Astrocyte (in vitro differentiated cells and primary cell): ENCODE results near the gene NBEA. TPM values are rescaled to one million over a fixed set of nuclear protein-coding genes. Genes with fewer than 3 reads are reported as not detected.
A peak's percentile ranks its signal among the peaks of the same experiment; 100 is the strongest.

ENCODE experiments used
- DNase-seq: peaks from one replicate; pipeline ENCODE4 v3.0.0-alpha.2; 2010; ENCODE audit warnings: low read depth
- FAIRE-seq: peaks from 2 replicates; lab custom pipeline; 2011; peaks lifted over from hg19 to GRCh38; lab: Jason Lieb, UNC
- H2AFZ ChIP-seq: 2 replicates; pipeline ENCODE4 v1.6.0; 2012; ENCODE audit warnings: low read depth, low read length, inconsistent platforms
- H3K27ac ChIP-seq: 2 replicates; pipeline ENCODE4 v1.5.1; 2011; ENCODE audit warnings: low read depth, low read length, inconsistent platforms
- H3K27me3 ChIP-seq: 2 replicates; pipeline ENCODE4 v1.6.0; 2011; ENCODE audit warnings: low read length, inconsistent platforms; ENCODE audit not compliant: insufficient read depth
- H3K36me3 ChIP-seq: 2 replicates; pipeline ENCODE4 v1.5.1; 2011; ENCODE audit warnings: low read length, inconsistent platforms; ENCODE audit not compliant: insufficient read depth
- H3K4me1 ChIP-seq: 2 replicates; pipeline ENCODE4 v1.5.1; 2011; ENCODE audit warnings: low read length, inconsistent platforms; ENCODE audit not compliant: insufficient read depth
- H3K4me2 ChIP-seq: 2 replicates; pipeline ENCODE4 v1.6.0; 2012; ENCODE audit warnings: low read length, inconsistent platforms
- H3K4me3 ChIP-seq: 2 replicates; pipeline ENCODE4 v1.5.1; 2011; ENCODE audit warnings: low read depth, mild to moderate bottlenecking, low read length, inconsistent platforms; ENCODE audit not compliant: insufficient read depth
- H3K79me2 ChIP-seq: 2 replicates; pipeline ENCODE4 v1.6.0; 2012; ENCODE audit warnings: mild to moderate bottlenecking, low read length, inconsistent platforms; ENCODE audit not compliant: insufficient read depth
- H3K9ac ChIP-seq: 2 replicates; pipeline ENCODE4 v1.6.0; 2012; ENCODE audit warnings: mild to moderate bottlenecking, low read length, inconsistent platforms
- H3K9me3 ChIP-seq: 2 replicates; pipeline ENCODE4 v1.5.1; 2012; ENCODE audit warnings: low read depth, mild to moderate bottlenecking, low read length, inconsistent platforms; ENCODE audit not compliant: insufficient read depth
- H4K20me1 ChIP-seq: 2 replicates; pipeline ENCODE4 v1.6.0; 2012; ENCODE audit warnings: low read length, inconsistent platforms; ENCODE audit not compliant: insufficient read depth
- H3K27ac Mint-ChIP-seq: one replicate; pipeline ENCODE4 v1.8.0; 2021; ENCODE audit warnings: mild to moderate bottlenecking, mixed read lengths; ENCODE audit not compliant: unreplicated experiment
- H3K27me3 Mint-ChIP-seq: one replicate; pipeline ENCODE4 v1.8.0; 2021; ENCODE audit warnings: low read depth, mixed read lengths; ENCODE audit not compliant: unreplicated experiment
- H3K36me3 Mint-ChIP-seq: one replicate; pipeline ENCODE4 v1.8.0; 2021; ENCODE audit warnings: low read depth, mixed read lengths; ENCODE audit not compliant: unreplicated experiment
- H3K4me1 Mint-ChIP-seq: one replicate; pipeline ENCODE4 v1.8.0; 2021; ENCODE audit warnings: low read depth, mixed read lengths; ENCODE audit not compliant: unreplicated experiment
- H3K4me3 Mint-ChIP-seq: one replicate; pipeline ENCODE4 v1.8.0; 2021; ENCODE audit warnings: mild to moderate bottlenecking, moderate library complexity, mixed read lengths; ENCODE audit not compliant: unreplicated experiment
- H3K9me3 Mint-ChIP-seq: one replicate; pipeline ENCODE4 v1.8.0; 2021; ENCODE audit warnings: mild to moderate bottlenecking, mixed read lengths; ENCODE audit not compliant: unreplicated experiment
- EZH2 ChIP-seq: IDR thresholded peaks from 2 replicates; pipeline ENCODE4 v1.6.1; 2012; ENCODE audit warnings: mild to moderate bottlenecking, low read length, inconsistent platforms; ENCODE audit not compliant: insufficient read depth
- total RNA-seq: library from RNA; stranded (reverse); gene quantifications from 2 replicates; pipeline ENCODE4 v1.2.1, GENCODE V29; 2021
- TF ChIP-seq, protein P1 (sequence below): IDR thresholded peaks from 2 replicates; pipeline ENCODE4 v1.5.1; 2011; ENCODE audit warnings: low read depth, mild to moderate bottlenecking, inconsistent platforms, low read length, moderate library complexity; ENCODE audit not compliant: insufficient read depth

NBEA gene
- total RNA-seq, 1 donor from 2014 or later, result 7.8 TPM

DNA sequence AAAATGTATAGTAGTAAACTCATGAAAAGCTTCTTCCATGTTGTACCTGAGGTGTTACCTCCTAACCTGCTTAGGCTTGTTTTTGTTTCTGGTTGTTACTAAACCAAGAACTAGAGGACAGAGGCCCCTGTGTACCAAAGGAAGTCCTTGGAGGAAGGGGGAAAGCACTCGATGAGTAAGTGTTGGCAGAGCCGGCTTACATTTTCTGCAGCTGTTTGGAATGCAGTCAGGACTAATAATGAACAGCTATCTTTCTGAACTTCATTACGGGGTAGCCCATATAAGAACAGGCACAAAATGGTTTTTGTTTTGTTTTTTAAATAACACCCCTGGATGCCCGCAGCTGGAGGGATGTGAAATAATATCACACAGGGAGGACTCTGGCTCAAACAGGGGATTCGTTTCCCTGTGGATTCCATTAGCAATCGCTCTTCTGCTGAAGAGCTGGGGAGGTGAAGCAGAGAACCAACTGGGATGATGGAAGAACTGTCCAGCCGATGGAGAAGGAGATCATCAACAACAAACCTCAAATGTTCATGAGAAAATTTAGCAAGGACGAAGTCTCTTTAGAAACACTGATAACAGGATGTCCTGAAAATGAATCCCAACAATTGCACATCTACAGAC, 748.6 kb downstream of the NBEA start:
- H3K27ac ChIP-seq, result no peak overlapping the region
- no peaks in the 10 kb centered on the region for H3K9me3 Mint-ChIP-seq
- H3K27me3 Mint-ChIP-seq, result peaks cover 2% of the 10 kb centered on the region
- H3K4me3 Mint-ChIP-seq, result no peak overlapping the region
- no peaks in the 10 kb centered on the region for H4K20me1 ChIP-seq
- FAIRE-seq (no peak), DNase-seq (peak; percentile 42)
- no peak overlapping the region for H2AFZ ChIP-seq
- H3K79me2 ChIP-seq, result no peaks in the 10 kb centered on the region
- H3K4me1 Mint-ChIP-seq, result no peaks in the 10 kb centered on the region
- H3K36me3 Mint-ChIP-seq, result peaks cover 1% of the 10 kb centered on the region
- no peaks in the 10 kb centered on the region for H3K36me3 ChIP-seq
- H3K4me3 ChIP-seq, result no peak overlapping the region
- no peak overlapping the region for H3K9ac ChIP-seq
- H3K27me3 ChIP-seq, result no peaks in the 10 kb centered on the region
- no peaks in the 10 kb centered on the region for H3K9me3 ChIP-seq
- H3K27ac Mint-ChIP-seq, result no peak overlapping the region
- H3K4me1 ChIP-seq, result no peaks in the 10 kb centered on the region
- peak overlapping the region; percentile 26 for H3K4me2 ChIP-seq
- no peak for TF ChIP-seq EZH2
- TF ChIP-seq, protein P1, sequence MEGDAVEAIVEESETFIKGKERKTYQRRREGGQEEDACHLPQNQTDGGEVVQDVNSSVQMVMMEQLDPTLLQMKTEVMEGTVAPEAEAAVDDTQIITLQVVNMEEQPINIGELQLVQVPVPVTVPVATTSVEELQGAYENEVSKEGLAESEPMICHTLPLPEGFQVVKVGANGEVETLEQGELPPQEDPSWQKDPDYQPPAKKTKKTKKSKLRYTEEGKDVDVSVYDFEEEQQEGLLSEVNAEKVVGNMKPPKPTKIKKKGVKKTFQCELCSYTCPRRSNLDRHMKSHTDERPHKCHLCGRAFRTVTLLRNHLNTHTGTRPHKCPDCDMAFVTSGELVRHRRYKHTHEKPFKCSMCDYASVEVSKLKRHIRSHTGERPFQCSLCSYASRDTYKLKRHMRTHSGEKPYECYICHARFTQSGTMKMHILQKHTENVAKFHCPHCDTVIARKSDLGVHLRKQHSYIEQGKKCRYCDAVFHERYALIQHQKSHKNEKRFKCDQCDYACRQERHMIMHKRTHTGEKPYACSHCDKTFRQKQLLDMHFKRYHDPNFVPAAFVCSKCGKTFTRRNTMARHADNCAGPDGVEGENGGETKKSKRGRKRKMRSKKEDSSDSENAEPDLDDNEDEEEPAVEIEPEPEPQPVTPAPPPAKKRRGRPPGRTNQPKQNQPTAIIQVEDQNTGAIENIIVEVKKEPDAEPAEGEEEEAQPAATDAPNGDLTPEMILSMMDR, result no peak

DNA sequence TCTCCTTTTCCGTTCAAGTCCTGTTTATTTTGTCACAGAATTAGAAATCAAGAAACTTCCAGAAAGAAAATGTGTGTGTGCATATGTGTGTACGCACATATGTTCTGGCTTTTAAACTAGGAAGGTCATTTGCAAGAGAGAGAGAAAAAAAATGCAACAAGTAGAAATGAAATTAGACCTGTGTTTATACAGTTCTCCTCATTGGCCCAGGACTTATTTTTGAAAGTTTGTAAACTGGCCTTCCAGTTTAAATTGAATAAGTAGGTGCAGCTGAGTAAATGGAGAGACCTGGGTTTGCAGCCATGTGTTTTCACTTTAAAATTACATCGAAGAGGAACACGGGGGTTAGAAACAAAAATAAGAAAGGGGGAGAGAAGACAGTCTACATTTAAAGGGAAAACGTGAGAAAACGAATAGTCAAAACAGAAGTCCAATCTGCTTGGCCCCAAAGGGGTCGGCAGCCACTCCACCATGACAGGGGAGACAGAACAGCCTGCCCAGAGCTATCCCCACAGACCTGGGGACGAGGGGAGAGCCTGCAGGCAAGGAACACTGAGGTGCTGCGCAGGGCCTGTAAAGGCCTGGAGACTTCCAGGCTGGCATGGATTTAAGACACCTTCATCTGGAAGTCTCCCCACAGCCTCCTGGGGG, 751.2 kb downstream of the NBEA start:
- no peak for TF ChIP-seq EZH2
- TF ChIP-seq, protein P1, result no peak
- DNase-seq, result no peak
- peaks cover 2% of the 10 kb centered on the region for H3K4me1 Mint-ChIP-seq
- H3K9me3 Mint-ChIP-seq, result no peaks in the 10 kb centered on the region
- Histone ChIP-seq H3K9me3 (no peaks in the 10 kb centered on the region), H3K27ac (no peak overlapping the region), H3K4me3 (no peak overlapping the region), H3K79me2 (no peaks in the 10 kb centered on the region), H3K9ac (no peak overlapping the region), H3K36me3 (no peaks in the 10 kb centered on the region), H2AFZ (no peak overlapping the region), H3K27me3 (no peaks in the 10 kb centered on the region), H3K4me2 (no peak overlapping the region), H3K4me1 (peaks cover 5% of the 10 kb centered on the region), H4K20me1 (no peaks in the 10 kb centered on the region)
- FAIRE-seq, result no peak
- peaks cover 2% of the 10 kb centered on the region for H3K27me3 Mint-ChIP-seq
- peaks cover 1% of the 10 kb centered on the region for H3K36me3 Mint-ChIP-seq
- H3K4me3 Mint-ChIP-seq, result no peak overlapping the region
- H3K27ac Mint-ChIP-seq, result no peak overlapping the region

DNA sequence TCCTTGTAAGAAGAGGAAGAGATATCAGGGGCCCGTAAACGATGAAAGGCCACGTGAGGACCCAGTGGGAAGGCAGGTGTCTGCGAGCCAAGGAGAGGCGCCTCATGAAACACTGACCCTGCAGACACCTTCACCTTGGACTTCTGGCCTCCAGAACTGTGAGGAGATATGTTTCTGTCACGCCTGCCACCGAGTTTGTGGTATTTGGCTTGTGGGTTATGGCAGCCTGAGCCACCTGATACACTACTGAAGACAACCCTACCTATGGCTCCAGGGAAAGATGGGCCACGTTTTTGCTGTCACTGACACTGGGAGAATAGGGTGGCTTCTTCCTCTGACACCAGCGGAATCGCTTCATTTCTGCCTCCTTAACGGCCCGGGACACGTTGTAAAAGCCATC, 752.0 kb downstream of the NBEA start:
- no peaks in the 10 kb centered on the region for H3K9me3 ChIP-seq
- H3K4me3 ChIP-seq, result no peak overlapping the region
- Mint-ChIP-seq H3K4me3 (no peak overlapping the region), H3K4me1 (peaks cover 4% of the 10 kb centered on the region), H3K27ac (no peak overlapping the region), H3K36me3 (peaks cover 1% of the 10 kb centered on the region), H3K9me3 (no peaks in the 10 kb centered on the region), H3K27me3 (peaks cover 3% of the 10 kb centered on the region)
- H3K4me1 ChIP-seq, result peaks cover 13% of the 10 kb centered on the region
- no peaks in the 10 kb centered on the region for H3K36me3 ChIP-seq
- H2AFZ ChIP-seq, result no peak overlapping the region
- H3K4me2 ChIP-seq, result no peak overlapping the region
- no peak overlapping the region for H3K27ac ChIP-seq
- no peaks in the 10 kb centered on the region for H4K20me1 ChIP-seq
- no peaks in the 10 kb centered on the region for H3K27me3 ChIP-seq
- no peaks in the 10 kb centered on the region for H3K79me2 ChIP-seq
- TF ChIP-seq, protein P1, result no peak
- TF ChIP-seq EZH2, result no peak
- H3K9ac ChIP-seq, result no peak overlapping the region
- no peak for DNase-seq
- no peak for FAIRE-seq
